CMK (cell line): ENCODE measurements around the gene KCNN4.
A peak's percentile ranks its signal among the peaks of the same experiment; 100 is the strongest.
"Not testable (repeated sequence)": the region's sequence is repeated elsewhere in the genome, so short reads cannot be mapped to it uniquely, and the experiment has no call there.

Experiments used
- DNase-seq: peaks from one replicate; pipeline ENCODE4 v3.0.0-alpha.2; 2010; ENCODE audit warnings: low read depth

KCNN4 gene

DNA sequence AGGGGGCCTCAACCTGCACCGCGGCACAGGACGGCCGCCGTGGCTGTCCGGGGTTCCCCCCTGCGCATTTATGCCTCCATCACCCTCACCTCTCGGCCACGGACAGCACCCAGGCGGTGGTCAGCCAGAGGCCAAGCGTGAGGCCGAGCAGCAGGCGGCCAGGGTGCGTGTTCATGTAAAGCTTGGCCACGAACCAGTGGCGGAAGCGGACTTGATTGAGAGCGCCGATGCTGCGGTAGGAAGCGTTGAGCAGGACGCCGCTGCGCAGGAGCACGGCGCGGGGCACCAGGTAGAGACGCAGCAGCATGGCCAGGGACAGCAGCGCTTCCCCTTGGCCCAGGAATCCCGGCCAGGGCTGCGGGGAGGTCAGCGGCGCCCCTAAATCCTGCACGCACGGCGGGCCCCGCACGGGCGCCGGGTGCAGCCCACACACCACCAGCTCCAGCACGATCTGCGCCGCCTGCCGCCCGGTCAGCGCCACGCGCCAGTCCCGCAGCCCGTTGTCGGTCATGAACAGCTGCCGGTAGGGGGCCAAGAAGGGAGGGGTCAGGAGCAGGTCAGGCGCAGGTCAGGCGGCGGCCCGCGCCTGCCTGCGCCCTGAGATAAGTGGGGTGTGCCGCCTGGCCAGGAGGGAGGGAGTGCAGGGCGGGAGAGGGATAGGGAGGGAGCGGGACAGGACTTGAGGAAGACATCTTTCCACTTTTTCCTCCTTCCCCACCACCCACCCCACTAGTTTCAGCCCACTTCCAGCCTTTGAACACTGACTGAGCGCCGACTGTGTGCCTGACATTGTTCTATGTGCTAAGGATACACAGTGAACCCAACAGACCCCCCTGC lies 6.5 kb downstream of the KCNN4 start:
- peak; percentile 91 for DNase-seq

DNA sequence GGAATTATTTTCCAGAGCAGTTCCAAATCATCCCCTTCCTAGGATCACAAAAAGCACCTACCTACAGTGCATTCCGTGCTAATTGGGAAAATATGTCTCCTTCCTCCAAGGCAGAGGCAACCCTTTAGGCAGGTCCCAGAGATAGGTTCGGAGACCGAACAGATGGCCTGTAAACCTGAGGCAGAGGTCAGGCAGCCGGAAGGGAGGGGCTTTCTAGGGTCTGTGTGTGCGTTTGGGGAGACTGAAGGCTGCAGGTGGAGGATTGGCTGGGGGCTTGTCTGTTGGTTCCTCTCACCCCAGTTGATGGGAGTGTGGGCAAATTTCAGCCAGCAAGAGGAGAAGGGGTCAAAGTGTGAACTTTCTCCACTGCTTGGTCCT lies 7.1 kb downstream of the KCNN4 start:
- DNase-seq, result no peak

DNA sequence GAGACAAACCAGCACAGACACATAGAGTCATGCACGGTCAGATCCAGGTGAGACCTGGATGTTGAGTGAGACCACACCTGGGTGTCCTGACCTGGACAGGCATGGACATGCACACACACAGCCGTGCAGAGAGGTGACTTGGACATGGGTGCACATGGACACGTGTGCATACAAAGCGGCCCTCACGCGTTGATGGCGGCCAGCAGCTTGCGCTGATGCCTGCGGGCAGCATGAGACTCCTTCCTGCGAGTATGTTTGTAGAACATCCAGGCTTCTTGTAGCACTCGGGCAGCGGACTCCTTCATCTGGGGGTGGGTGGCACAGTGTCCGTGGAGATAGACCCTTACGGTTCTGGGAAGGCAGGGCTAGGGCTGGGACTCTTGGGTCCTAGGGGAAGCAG lies 11.5 kb downstream of the KCNN4 start:
- no peak for DNase-seq

DNA sequence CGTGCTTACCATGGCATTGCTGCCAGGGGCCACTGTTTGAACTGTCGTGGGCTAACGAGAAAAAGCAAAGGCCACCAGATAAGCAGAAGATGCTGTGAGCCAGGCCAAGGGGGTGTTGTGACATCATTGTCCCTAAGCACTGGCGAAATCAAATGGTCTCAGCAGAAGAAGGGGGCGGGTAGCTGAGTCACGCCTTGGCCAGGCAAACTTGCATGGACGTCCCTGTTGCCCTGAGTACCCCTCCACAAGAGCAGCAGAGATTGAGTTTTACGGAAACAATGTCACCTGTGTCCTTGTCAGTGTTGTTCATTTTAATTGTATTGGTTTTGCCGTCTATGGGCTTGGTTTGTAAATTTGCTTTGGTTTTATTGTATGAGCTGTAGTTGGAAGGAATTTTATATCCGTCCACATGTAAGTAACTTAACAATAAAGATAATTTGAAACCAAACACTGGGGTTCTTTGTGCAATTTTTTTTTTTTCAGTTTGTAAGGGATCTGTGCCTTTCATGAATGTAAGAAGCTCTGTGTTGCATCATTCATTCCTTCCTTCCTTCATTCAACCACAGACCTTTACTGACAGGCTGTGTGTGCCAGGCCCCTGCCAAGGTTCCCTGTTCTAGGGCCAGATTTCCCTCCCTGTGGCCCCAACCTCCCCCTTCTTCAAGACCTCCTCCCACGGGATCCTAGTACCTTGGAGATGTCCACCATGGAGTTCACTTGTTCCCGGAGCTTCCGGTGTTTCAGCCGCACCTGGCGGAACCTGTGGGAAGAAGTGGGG lies 12.3 kb downstream of the KCNN4 start:
- no peak for DNase-seq

DNA sequence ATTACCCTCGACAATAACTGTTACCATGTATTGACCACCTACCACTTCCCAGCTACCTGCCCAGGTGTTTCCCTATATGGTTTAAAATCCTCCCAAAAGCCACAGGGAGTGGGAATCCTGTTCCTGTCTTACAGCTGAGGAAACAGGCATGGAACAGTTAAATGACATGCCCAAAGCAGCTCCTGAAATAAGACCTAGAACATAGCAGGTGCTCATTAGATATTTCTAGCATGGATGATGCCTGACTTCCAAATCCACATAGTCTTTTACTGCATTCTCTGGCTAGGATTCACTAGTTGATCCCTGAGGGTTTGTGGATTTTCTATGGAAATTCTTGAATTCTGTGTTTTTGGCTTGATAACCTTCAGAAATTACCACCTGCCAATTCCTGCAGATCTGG lies 13.0 kb downstream of the KCNN4 start:
- DNase-seq, result no peak

DNA sequence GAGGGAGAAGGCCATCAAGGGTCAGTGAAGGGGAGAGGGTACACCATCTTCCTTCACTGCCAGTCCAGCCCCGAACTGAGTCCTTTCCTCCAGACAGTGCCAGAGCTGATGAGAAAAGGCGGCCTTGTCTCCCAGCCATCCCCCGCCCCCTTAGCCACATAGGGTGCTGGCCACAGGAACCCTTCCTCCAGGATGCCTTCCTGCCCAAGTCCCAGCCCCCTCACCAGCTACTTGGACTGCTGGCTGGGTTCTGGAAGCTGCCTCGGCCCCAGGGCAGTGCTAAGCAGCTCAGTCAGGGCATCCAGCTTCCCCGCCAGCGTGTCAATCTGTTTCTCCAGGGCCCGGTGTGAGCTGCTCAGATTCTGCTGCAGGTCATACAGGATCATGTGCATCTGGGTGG lies 13.5 kb downstream of the KCNN4 start:
- DNase-seq, result no peak

DNA sequence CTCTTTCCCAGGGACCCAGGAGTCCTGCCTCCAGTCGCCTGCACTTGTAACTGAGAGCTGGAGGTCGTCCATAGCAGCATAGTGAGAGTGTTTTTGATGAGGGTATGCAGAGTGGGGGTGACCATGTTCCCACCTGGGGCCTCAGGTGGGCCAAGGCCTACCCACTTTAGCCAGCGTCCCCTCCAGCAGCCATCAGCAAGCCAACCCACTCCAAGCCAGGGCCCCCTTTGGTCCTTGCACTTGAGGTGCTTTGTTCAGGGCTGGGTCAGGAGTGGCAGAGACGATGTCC lies 14.1 kb downstream of the KCNN4 start:
- DNase-seq, result no peak

DNA sequence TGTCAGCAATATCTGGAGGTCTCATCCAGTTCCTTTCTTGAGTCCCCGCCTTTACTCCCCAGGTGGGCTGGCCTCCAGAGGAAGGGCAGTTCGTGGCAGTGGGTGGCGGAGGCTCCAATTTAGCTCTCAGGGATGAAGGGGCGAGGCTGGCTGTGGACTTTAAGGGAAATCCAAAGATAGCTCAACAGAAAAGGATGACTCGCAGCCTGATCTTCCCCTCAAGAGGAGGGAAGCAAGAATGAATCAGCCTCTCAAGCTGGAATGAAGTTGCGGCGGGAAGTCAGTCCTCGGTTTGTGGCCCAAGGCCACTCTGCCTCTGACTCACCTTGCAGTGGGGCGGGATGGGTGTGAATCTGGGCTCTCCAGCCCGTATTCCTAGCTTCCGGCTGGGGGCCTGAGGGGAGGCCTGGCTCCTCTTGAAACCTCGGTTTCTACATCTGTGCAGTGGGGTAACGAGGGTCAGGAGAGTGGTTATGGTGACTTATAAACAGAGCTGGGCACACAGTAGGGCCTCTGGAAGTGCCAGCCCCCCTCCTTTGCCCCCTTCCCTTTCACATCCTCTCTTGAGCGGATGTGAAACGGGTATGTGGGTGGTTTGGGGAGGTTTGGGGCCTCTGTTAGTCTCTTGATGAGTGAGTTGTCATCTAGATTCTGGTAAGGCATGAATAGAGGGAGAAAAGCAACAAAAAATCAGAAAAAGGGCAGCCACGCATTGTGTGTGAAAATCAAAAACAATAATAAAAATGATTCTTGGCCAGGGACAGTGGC lies 15.5 kb downstream of the KCNN4 start:
- DNase-seq, result no peak

DNA sequence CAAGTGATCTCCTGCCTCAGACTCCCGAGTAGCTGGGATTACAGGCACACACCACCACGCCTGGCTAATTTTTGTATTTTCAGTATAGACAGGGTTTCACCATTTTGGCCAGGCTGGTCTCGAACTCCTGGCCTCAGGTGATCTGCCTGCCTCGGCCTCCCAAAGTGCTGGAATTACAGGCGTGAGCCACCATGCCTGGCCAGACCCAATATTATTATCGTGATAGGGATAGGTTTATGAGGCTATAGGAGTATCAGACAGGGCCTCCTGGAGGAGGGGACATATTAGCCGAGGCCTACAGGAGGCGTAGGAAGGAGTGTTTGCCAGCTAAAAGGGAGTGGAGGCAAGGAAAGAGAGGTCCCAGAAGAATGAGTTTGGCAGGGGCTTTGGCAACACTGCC lies 16.1 kb downstream of the KCNN4 start:
- not testable (repeated sequence) for DNase-seq

DNA sequence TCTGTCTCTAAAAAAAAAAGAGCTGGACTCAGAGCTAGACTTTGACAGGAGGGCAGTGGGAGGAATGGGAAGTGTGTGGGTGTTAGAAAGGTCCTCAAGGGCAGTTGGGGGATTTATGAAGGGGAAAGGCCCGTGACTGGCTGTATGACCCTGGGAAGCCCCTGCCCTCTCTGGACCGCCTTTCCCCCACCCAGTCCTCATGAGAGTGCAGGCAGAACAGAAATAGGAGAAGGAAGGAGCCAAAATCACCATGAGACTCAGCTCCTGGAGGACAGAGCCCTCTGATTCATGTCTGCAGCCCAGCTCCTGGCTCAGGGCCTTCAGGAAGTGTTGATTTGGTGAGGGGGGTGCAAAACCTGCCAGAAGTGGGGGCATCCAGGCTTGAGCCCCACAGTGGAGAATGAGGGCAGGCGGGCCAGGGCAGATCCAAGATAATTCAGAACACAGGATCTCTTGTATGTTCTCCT lies 17.3 kb downstream of the KCNN4 start:
- no peak for DNase-seq

DNA sequence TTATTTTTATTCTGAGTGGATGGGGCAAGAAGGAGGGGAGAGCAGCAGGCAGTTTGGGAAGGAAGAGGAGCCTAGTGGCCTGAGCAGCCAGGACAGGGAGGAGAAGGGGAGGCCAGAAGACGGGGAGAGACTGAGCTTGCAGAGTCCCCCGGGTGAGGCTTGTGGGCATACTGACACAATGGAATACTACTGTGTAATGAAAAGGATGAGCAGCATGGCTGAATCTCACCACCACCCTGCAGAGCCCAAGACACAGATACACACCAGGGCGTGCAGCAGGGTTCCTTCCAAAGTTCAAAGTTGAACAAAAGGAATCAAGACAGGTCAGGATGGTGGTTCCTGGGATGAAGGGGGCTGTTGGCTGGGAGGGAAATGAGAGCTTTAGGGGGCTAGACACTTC lies 18.0 kb downstream of the KCNN4 start:
- no peak for DNase-seq

DNA sequence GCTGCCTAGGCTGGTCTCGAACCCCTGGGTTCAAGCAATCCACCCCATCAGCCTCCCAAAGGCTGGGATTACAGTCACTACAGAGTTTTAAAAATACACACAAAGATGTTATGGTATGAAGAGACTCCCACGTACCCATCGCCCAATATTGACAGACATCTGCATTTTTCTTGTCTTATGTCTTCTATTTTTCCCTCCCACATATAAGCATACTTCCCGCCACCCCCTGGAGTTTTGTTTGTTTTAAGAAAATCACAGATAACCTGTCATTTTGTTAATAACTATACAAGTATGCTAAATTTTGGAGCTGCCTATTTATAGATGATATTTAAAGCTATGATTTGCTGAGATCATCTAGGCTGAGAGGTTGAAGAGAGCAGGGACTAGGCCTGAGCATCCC lies 19.8 kb downstream of the KCNN4 start:
- DNase-seq, result no peak

DNA sequence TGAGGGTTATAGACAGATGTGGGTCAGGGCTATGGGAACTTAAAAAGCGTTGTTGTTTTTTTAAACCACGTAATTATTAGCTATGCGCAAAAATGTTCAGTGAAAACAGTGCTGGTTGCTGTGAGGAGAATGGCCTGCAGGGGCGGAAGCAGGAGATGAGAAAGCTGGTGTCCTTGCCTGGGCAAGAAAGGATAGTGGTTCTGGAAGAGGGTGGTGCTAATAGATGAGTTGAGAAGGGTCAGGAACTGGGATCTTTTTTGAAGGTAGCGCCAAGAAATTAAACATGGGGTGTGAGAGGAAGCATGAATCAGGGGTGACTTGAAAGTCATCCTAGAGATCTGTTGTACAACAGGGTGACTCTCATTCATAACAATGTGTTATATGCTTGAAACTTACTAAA lies 21.3 kb downstream of the KCNN4 start:
- DNase-seq, result no peak

DNA sequence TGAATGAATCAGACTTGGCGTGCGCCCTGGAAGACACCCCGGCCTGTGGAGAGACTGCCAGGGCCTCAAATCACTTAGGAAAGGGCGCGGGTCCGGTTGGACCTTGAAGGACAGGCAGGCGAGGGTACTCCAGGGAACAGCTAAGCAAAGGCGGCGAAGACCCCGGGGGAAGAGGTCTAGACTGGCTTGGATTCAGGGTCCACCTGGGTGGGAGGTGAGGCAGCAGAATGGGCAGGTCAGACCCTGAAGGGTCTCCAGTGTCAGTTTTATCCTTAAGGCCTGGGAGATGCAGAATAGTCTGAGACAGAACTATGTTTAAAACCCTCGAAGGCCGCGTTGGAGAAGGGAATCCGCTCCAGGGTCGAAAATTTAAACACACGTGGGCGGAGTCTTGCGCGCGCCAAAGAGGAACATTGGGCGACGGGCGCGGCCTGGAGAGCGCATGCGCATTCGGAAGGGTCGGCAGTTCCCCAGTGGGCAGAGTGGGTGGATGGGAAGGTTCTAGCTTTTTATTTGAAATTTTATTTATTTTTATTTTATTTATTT lies 25.4 kb downstream of the KCNN4 start:
- DNase-seq, result peak; percentile 68

DNA sequence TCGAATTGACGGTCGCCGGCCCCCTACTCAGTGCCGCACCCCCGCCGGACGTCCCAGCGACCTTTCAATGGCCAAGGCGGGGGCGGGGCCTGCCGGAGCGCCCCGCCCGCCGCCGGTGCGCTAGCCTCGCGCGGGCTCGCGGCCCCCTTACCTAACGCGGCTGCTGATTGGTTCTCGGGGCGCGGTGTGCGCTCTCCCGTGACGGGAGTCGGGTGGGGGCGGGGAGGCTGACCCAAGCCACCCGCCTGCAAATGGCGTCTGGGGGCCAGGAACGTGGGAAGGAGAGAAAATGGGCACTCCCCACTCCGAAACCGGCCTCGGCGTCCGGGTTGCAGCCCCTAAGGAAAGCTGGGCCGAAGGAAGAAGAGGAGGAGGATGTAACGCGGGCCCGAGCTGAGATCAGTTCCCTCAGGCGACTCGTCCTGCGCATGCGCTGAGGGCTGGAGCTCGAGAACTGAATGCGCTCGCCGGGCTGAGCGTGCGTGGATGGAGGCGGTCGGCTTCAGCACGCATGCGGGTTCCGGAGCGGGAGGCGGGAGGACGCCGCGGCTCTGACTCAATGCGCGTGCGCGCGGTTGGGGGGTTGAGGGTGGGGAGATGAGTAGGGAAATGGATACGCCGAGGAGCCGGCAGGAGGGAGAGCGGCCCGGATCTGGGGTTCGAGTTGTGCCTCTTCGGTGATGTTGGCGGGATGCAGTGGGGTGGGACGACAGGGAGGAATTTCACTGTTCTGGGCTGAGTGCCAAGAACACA lies 26.1 kb downstream of the KCNN4 start, which contains the start of gene SMG9:
Gene SMG9 (minus strand): TSS at position 460 of the 753 bp plus-strand sequence. CDS start 4,221 bp downstream, outside the sequence.
- DNase-seq, result peak; percentile 96

DNA sequence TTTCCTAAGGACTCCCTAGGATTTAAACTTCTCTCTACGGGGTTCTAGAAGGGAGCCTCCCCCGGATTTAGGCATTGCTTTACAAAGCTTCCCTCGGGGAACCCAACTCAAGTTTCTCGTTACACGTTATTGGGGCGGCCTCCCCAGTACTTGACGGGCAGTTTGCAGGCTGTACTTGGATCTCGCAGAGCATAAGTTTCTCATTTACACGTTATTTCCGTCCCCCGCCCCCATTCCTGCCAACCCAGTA lies 26.6 kb downstream of the KCNN4 start:
- no peak for DNase-seq

DNA sequence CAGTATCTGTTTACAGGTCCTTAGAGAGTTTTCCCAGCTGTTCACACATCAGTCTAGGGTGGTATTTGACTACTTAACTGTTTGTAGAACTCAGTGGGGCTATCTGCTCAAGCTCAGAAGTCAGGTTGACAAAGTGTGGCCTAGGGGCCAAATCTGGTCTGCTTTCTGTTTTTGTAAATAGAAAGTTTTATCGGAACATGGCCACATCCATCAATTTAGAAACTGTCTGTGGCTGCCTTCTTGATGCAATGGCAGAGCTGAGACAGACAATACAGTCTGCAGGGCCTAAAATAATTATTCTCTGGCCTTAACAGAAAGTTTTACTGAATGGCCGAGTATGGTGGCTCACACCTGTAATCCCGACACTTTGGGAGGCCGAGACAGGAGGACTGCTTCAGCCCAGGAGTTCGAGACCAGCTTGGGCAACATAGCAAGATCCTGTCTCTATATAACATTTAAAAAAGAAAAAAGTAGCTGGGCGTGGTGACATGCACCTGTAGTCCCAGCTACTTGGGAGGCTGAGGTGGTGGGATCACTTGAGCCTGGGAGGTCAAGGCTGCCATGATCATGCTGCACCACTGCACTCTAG lies 28.4 kb downstream of the KCNN4 start:
- DNase-seq, result no peak

DNA sequence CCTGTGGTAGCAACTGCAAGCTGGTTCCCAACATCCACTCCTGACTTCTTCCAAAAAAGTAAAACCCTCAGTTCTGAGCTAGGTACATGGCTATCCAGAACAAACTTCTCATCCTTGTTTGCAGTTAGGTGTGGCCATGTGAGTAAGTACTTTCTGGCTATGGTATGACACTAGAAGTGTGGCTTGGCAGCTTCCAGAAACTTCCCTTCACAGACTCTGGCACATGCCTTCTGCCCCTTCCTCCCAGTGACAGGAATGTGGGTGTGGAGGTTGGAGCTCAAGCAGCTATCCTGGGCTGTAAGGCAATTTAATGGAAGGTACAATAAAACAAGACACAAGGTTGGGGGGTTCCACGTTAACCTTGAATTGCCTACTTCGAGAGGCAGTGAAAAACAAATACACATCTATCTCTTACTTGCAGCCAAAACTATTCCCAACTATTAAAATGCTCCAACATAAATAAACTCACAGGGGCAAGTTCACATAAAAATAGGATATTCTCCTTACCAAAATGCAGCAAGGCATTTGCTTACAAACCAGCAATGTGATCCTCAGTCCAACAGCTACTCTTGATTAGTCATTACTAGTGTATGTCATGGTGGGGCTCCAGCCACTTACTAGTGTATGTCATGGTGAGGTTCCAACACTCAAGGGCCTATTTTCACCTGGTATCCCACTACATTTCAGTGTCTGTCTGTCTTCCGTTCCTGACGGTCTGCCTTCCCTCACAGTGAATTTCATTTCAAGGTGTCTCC lies 29.1 kb downstream of the KCNN4 start:
- no peak for DNase-seq

DNA sequence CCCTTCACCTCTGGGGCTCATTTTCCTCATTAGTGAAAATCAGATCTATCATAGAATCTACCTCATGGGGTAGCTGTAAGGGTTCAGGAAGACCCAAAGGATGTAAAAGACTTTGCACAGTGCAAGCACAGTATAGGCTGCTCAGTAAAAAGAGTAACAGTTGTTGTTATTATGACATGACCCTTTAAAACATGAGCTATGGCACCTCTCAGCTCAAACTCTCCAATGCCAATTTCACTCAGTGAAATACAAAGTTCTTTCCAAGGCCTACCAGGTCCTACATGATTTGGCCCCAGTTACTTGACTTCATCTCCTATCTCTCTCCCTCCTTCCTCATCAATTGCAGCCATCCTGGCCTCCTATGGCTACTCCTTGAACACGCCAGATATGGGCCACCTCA lies 30.9 kb downstream of the KCNN4 start:
- DNase-seq, result no peak

DNA sequence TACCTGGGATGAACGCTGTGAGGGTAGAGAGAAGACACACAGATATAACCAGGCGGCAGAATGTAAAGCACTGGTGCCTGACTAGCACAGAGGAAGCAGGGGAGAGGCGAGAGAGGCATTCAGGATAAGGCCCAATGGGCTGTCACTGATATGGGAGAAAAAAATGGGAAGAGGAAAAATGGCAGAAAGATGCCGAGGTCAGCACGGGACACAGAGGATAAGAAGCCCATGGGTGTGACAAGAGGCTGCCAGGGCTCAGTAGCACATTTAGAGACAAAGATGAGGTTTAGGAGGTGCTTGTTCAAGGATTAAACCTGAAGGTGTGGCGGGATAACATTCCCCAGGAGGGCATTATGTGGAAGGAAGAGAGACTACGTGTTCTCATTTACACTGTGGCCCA lies 31.6 kb downstream of the KCNN4 start:
- DNase-seq, result no peak

DNA sequence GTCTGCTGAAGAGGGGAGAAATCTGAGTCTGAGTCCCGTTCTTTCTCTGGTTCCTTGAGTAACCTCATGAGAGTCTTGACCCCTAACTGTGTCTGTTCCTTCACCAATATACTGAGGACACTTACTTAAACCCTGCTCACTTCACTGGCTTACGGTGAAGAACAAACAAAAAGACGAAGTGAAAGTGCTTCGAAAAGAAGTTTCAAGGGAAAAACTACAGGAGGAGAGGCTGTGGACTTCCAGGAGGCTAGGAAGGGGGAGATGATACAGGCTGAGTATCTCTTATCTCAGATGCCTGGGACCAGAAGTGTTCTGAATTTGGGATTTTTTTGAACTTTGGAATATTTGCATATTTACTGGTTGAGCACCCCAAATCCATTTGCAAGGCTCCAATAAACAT lies 32.1 kb downstream of the KCNN4 start:
- DNase-seq, result no peak
